GM12873 (cell line): ENCODE measurements around the gene TLCD1.

Experiments used
- CTCF ChIP-seq: IDR thresholded peaks from 2 replicates; pipeline ENCODE4 v1.5.1; 2012; ENCODE audit warnings: low read depth, mild to moderate bottlenecking, moderate library complexity, low read length, control low read depth; ENCODE audit not compliant: insufficient read depth; ENCODE audit errors: missing control alignments

The TLCD1 gene

GRCh38 chr17:28722417-28723158, 3.4 kb downstream of the TLCD1 start:
- no peak for TF ChIP-seq CTCF

DNA sequence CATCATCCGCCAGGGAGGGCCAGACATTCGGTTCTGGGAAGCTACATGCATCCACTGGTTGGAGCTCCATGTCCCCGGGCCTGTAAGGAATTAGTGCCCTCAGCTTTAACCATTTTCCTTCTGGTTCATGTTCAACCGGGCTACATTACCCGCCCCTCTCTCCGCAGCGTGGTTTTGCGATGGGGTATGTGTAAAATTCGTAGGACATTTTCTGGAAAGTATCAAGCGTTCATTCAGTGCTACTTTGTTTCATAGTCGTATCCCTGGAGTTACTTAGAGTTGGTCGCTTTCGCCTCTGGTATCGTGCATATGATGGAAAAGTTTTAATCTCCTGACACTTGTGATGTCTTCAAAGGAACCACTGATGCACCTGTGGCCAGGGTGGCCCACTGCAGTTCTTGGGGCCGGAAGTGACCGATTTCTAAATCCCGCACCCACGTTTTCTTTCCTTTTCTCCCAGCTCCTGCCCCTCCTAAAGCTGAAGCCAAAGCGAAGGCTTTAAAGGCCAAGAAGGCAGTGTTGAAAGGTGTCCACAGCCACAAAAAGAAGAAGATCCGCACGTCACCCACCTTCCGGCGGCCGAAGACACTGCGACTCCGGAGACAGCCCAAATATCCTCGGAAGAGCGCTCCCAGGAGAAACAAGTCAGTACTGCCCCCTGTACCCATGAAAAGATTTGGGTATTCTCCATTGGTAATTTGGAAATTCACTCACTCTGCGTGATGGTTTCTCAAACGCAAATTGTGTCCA, 5.6 kb downstream of the TLCD1 start:
- TF ChIP-seq CTCF: peak; percentile 24

DNA sequence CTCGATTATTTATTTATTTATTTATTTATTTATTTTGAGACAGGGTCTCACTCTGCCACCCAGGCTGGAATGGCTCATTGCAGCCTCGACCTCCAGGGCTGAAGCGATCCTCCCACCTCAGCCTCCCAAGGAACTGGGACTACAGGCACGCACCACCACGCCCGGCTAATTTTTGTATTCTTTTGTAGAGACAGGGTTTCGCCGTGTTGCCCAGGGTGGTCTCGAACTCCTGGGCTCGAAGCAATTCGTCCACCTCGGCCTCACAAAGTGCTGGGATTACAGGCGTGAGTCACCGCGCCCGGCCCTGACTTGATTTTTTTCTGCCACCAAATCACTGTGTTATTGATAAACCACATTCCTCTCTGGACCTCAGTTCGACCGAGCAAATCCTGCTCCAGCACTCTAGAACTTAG, 7.0 kb downstream of the TLCD1 start:
- TF ChIP-seq CTCF: no peak

- no peak for TF ChIP-seq CTCF
Measured at GRCh38 chr17:28718333-28719020, 7.6 kb downstream of the TLCD1 start.

- TF ChIP-seq CTCF: peak; percentile 42
Measured at GRCh38 chr17:28717578-28718332, 8.3 kb downstream of the TLCD1 start, which contains the start of gene RAB34. TSS of gene RAB34 (minus strand) at chr17:28717868. CDS start at chr17:28717266, 602 bp downstream.

DNA sequence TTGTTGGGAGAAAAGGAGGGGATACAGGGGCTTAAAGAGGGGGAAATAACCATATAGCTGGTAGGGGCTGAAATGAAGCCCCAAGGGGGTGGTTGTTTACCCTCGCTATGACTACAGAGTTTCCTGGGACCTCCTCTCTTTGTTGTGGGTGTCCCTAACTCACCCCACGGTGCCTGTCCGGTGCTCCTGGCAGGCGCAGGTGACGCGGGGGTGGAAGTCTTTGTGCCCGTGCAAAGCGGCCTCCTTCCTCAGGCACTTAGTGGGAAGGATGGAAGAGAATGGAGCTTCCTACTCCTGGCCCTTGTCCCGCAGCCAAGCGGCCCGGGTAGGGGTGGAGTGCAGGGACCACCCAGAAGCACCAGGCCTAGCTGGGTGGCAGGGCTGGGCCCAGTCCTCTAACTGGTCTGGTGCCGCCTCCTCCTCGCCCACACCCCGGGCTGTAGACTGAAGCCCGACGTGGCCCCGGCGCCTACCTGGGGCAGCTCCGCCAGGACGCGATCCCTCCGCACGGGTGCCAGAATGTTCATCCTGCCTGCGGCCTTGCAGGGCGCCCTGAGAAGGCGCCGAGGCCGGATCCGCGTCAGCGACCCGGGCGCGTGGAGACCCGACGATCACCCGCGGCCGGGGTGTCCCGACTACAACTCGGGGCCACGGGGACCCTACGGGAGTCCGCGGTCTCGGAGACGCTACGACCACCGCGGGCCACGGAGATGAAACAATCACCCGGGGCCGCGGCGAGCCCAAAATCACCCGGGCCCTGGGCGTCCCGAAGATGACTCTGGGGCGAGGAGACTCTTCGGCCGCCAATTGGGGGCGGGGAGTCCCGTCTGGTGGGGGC, 9.1 kb downstream of the TLCD1 start:
- no peak for TF ChIP-seq CTCF
